ENCODE results near the gene PRR7.

GRCh38 chr5:177419046-177419445 lies 27.6 kb upstream of the PRR7 start:
- no peak for TF ChIP-seq POLR2A (IDR thresholded peaks at IDR 0.05)
- no peak for TF ChIP-seq CTCF (IDR thresholded peaks at IDR 0.05)
- no peak for TF ChIP-seq EP300 (IDR thresholded peaks at IDR 0.05)
